ENCODE data around the gene ANG. TPM values are rescaled to one million over a fixed set of nuclear protein-coding genes. Genes with fewer than 3 reads are reported as not detected.

ANG gene
- total and polyA plus RNA-seq, 2 of the 8 experiments (the other 6 are each of a cell fraction or from before 2014, with no cell fraction given): 2.2 to 4.6 TPM

GRCh38 chr14:20684662-20685456, 3.7 kb upstream of the ANG start (continued):
- TF ChIP-seq ZNF274 (IDR thresholded peaks at IDR 0.05; ENCODE audit: borderline replicate concordance, extremely low read depth, low read length) (no peak), CHD1 (IDR thresholded peaks at IDR 0.05; ENCODE audit: low read depth, low read length) (no peak), FOSL1 (IDR thresholded peaks at IDR 0.05; ENCODE audit: insufficient read depth, low read depth, low read length) (no peak), POLR2A (IDR thresholded peaks at IDR 0.05; ENCODE audit: control extremely low read depth in 1 of 2, low read depth in 2 of 2, low read length in 2 of 2) (0 out of 3 replicates have a peak, but pooled peaks of 1 of the 2 experiments have one; percentile 11), ASH2L (IDR thresholded peaks at IDR 0.05; ENCODE audit: low read length) (peak; percentile 19)
